ENCODE measurements around the gene CC2D2A.

The CC2D2A gene

DNA sequence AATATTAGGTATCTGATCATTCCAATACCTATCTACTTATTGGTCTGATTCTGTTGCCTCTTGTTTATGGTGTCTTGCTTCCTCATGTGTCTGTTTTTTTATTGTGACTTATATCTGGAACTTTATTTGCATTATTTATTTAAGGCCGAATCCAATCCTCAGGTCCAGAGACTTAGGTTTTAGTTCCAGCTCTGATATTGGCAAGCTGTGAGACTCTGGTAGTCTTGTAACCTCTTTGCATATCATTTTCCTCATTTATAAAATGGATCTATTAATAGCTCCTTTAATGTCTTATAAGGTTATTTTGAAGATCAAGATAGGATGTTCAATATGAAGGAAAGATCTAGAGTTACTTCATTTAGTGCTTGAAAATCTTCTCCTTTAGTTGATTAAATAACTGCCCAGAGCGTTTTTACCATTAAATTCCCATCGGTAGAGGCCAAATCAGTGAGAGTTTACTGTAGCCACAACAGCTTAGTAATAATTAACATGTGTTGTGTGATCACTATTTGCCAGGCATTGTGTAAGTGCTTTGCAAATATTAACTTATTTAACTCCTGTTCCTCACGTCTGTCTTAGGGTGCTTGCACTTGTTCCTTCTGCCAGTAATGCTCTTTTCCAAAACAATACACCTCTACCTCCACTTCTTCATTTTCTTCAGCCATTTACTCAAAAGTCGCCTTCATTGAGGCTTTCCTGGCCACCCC, 82.2 kb downstream of the CC2D2A start:
- no peaks in the 10 kb centered on the region for H3K9me3 ChIP-seq (ENCODE audit: control insufficient read depth, low read length)
- no peaks in the 10 kb centered on the region for H3K27me3 ChIP-seq (ENCODE audit: control insufficient read depth, insufficient read depth, low read length, poor library complexity, severe bottlenecking)
- H3K4me1 ChIP-seq (ENCODE audit: control insufficient read depth, insufficient read depth, low read length), result no peaks in the 10 kb centered on the region
- no peak overlapping the region for H3K27ac ChIP-seq (ENCODE audit: insufficient read depth, low read depth, low read length, poor library complexity, severe bottlenecking)
- WGBS, 2 experiments, result 89 to 96% methylated on average over 4 to 5 of the region's 5 CpGs
- no peak overlapping the region for H3K4me3 ChIP-seq (ENCODE audit: insufficient read depth, low read depth, low read length)
- H3K36me3 ChIP-seq (ENCODE audit: control insufficient read depth, insufficient read depth, low read length), result no peaks in the 10 kb centered on the region

DNA sequence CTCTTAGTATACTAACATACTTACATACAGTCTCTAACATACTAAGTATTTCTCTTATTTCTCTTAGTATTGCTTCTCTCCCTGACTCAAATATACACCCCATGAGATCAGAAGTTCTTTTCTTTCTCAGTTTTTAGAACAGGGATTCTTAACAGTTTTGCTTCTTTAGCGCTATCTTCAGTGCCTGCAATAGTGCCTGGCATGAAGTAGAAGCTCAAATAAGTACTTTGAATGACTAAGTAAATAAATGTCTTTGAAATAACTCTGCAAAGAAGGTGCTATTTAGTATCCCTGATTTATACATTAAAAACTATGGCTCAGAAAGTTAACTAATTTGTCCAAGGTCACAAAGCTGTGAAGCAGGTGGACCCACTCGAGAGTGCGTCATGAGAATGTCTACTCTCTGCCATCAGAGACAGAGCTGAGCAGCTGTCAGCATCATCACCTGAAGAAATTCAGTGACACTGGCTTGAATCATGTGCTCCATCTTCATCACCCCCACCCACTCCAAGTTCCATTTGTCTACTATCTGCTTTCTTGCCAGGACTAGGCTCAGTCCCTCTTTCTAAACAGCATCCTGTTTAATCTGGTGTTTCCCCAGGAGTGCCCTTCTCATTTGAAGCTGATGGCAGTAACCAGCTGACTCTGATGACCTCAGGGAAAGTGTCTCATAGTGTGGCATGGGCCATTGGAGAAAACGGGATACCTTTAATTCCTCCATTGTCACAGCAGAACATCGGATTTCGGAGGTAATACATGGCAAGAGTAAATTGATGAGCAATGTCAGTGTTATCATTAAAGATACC, 83.1 kb downstream of the CC2D2A start:
- no peaks in the 10 kb centered on the region for H3K4me1 ChIP-seq (ENCODE audit: control insufficient read depth, insufficient read depth, low read length)
- H3K9me3 ChIP-seq (ENCODE audit: control insufficient read depth, low read length), result no peaks in the 10 kb centered on the region
- no peak overlapping the region for H3K27ac ChIP-seq (ENCODE audit: insufficient read depth, low read depth, low read length, poor library complexity, severe bottlenecking)
- 92 to 95% methylated on average over 6 of the region's 6 CpGs for WGBS, 2 experiments
- H3K27me3 ChIP-seq (ENCODE audit: control insufficient read depth, insufficient read depth, low read length, poor library complexity, severe bottlenecking), result no peaks in the 10 kb centered on the region
- H3K36me3 ChIP-seq (ENCODE audit: control insufficient read depth, insufficient read depth, low read length), result no peaks in the 10 kb centered on the region
- no peak overlapping the region for H3K4me3 ChIP-seq (ENCODE audit: insufficient read depth, low read depth, low read length)

DNA sequence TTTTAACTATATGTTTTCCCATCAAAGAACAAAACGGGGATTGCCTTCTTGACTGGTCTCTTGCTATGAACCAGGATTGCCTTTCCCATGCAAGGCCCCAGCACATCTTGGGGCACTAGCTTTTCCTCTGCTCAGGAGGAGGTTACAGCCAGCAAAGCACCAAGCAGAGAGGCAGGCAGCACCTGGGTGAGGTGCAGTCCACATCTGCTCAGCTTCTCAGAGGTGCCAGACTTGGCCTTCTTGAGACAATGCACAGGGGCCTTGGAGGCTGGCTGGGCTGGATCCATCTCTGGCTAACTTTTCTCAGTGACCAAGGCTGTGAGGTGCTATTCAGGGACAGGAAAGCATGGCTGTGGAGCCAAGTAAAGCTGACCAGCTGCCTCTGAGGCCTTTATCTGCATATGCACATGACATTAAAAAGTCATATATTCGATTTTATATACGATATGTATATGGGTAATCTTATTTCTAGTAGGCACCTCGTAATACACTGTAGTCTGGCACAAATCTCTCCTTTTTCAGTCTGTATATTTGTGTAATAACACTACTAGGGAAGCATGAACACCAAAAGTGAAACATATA, 86.9 kb downstream of the CC2D2A start:
- H3K9me3 ChIP-seq (ENCODE audit: control insufficient read depth, low read length), result no peaks in the 10 kb centered on the region
- no peaks in the 10 kb centered on the region for H3K27me3 ChIP-seq (ENCODE audit: control insufficient read depth, insufficient read depth, low read length, poor library complexity, severe bottlenecking)
- H3K27ac ChIP-seq (ENCODE audit: insufficient read depth, low read depth, low read length, poor library complexity, severe bottlenecking), result no peak overlapping the region
- H3K36me3 ChIP-seq (ENCODE audit: control insufficient read depth, insufficient read depth, low read length), result peaks cover 3% of the 10 kb centered on the region
- no peak overlapping the region for H3K4me3 ChIP-seq (ENCODE audit: insufficient read depth, low read depth, low read length)
- WGBS, 2 experiments, result 83 to 93% methylated on average over 1 to 4 of the region's 4 CpGs
- no peaks in the 10 kb centered on the region for H3K4me1 ChIP-seq (ENCODE audit: control insufficient read depth, insufficient read depth, low read length)

DNA sequence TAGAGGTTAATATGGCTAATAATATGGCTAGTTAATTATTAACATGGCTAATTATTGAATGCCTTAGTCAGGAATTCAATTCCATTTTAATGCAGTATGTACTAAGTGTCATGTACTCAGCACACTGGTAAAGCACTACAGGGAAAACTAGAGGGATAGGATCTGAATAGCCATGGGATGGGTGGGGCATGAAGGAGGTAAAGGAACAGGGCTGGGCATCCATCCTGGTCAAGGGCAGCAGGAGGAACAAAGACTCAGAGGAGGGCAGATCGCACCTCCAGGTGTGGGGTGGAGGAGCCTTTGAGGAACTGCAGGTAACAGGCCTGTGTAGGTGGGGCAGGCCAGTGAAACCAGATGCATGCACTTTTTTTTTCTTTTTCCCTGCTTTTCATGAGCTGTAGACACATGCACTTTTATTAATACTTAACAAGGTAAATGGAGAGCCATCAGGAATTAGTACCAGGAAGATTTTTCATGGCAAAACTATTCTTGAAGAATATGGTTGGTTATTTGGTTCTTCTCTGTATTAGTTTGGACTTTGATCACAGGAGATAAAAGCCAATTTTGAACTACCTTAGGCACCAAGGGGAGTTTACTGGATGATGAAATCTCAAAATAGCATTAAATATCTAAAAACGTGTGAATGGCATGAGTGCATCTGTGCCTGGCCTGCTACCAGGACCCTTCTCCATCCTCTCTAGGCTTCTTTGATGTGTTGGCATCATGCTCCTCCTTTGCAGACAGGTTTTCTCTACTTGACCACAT, 88.3 kb downstream of the CC2D2A start:
- WGBS, 2 experiments, result 88 to 90% methylated on average over 2 of the region's 2 CpGs
- peaks cover 3% of the 10 kb centered on the region for H3K36me3 ChIP-seq (ENCODE audit: control insufficient read depth, insufficient read depth, low read length)
- H3K4me3 ChIP-seq (ENCODE audit: insufficient read depth, low read depth, low read length), result no peak overlapping the region

DNA sequence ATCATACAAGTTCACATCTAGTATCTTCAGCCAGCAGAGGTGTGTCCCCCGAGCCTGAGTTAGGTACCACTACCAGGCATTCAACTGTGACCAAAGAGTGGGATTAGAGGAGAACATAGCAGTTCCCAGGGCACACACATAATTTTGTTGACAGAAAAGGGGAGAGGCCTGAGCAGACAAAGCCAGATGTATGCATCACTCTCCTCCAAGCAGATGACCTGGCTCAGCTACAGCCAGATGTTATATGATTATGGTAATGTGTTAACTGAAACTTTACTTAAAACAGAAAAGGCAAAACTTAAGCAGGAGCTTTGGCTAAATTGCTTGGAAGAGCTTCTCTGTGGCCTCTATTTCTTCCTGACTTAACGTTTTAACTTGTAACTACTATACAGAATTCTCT, 88.9 kb downstream of the CC2D2A start:
- 83 to 87% methylated on average over 2 of the region's 2 CpGs for WGBS, 2 experiments
- no peak overlapping the region for H3K27ac ChIP-seq (ENCODE audit: insufficient read depth, low read depth, low read length, poor library complexity, severe bottlenecking)
- H3K36me3 ChIP-seq (ENCODE audit: control insufficient read depth, insufficient read depth, low read length), result peaks cover 3% of the 10 kb centered on the region
- no peaks in the 10 kb centered on the region for H3K27me3 ChIP-seq (ENCODE audit: control insufficient read depth, insufficient read depth, low read length, poor library complexity, severe bottlenecking)
- no peaks in the 10 kb centered on the region for H3K4me1 ChIP-seq (ENCODE audit: control insufficient read depth, insufficient read depth, low read length)
- H3K9me3 ChIP-seq (ENCODE audit: control insufficient read depth, low read length), result no peaks in the 10 kb centered on the region
- no peak overlapping the region for H3K4me3 ChIP-seq (ENCODE audit: insufficient read depth, low read depth, low read length)

More for the DNA sequence above, 88.3 kb downstream of the CC2D2A start:
- H3K27ac ChIP-seq (ENCODE audit: insufficient read depth, low read depth, low read length, poor library complexity, severe bottlenecking), result no peak overlapping the region
- H3K27me3 ChIP-seq (ENCODE audit: control insufficient read depth, insufficient read depth, low read length, poor library complexity, severe bottlenecking), result no peaks in the 10 kb centered on the region
- H3K9me3 ChIP-seq (ENCODE audit: control insufficient read depth, low read length), result no peaks in the 10 kb centered on the region
- H3K4me1 ChIP-seq (ENCODE audit: control insufficient read depth, insufficient read depth, low read length), result no peaks in the 10 kb centered on the region

DNA sequence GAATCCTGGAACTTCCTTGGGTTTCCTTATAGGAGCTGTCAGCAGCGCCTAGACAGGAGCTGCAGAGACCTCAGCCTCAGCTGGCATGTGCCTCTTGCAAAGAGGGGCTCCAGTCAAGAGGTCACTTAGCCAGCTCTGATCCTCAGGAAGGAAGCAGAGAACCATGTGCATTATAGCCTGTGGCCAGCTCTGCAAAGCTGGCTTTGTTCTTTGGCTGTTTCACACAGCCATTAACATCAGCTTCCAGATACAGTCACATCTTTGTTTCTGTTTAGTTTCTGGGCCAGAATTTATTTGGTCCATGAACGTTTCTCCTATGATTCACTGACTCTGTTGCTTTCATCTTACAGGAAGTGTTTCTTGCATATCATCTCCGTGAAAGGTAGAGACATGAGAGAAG, 92.4 kb downstream of the CC2D2A start:
- Histone ChIP-seq H3K36me3 (ENCODE audit: control insufficient read depth, insufficient read depth, low read length) (peaks cover 3% of the 10 kb centered on the region), H3K4me3 (ENCODE audit: insufficient read depth, low read depth, low read length) (no peak overlapping the region), H3K9me3 (ENCODE audit: control insufficient read depth, low read length) (no peaks in the 10 kb centered on the region), H3K4me1 (ENCODE audit: control insufficient read depth, insufficient read depth, low read length) (no peaks in the 10 kb centered on the region), H3K27me3 (ENCODE audit: control insufficient read depth, insufficient read depth, low read length, poor library complexity, severe bottlenecking) (no peaks in the 10 kb centered on the region), H3K27ac (ENCODE audit: insufficient read depth, low read depth, low read length, poor library complexity, severe bottlenecking) (no peak overlapping the region)
- WGBS, 2 experiments, result 90 to 94% methylated on average over 3 of the region's 3 CpGs

DNA sequence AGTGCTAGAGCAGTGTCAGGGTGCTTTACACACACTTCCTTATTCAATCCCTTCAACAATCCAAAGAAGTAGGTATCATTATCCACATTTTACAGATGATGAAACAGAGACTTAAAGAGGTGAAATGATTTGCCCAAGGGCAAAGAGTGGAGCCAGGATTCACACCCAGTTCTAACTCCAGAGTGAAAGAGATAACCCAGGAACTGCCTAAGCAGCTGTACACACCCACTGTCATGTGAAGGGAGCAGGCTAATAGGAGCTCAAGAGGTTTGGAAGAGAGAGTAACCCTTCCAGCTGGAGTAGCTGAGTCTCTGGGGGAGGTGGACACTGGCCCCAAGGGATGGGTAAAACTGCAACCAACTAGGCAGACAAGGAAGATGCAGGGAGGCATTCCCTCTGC, 92.9 kb downstream of the CC2D2A start:
- no peaks in the 10 kb centered on the region for H3K27me3 ChIP-seq (ENCODE audit: control insufficient read depth, insufficient read depth, low read length, poor library complexity, severe bottlenecking)
- no peaks in the 10 kb centered on the region for H3K9me3 ChIP-seq (ENCODE audit: control insufficient read depth, low read length)
- no peaks in the 10 kb centered on the region for H3K4me1 ChIP-seq (ENCODE audit: control insufficient read depth, insufficient read depth, low read length)
- H3K36me3 ChIP-seq (ENCODE audit: control insufficient read depth, insufficient read depth, low read length), result peaks cover 3% of the 10 kb centered on the region
- no peak overlapping the region for H3K27ac ChIP-seq (ENCODE audit: insufficient read depth, low read depth, low read length, poor library complexity, severe bottlenecking)
- H3K4me3 ChIP-seq (ENCODE audit: insufficient read depth, low read depth, low read length), result no peak overlapping the region

DNA sequence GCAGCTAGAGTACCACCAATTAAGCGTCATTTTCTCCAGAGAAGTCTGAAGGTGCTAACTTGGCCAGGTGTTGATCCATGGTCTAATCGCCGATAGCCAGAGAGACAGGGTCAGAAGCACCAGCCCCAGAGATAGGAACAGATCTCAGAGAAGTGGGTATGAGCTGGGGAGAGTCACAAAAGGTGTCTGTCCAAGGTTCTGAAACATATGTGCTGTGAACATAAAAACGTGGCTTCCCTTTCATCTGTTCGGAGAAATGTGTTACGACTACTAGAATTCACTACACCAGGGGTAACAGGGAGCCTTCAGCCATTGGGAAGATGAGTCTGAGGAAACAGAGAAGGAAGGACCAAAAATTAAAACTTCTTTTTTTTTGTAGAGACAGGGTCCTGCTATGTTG, 94.2 kb downstream of the CC2D2A start:
- Histone ChIP-seq H3K9me3 (ENCODE audit: control insufficient read depth, low read length) (no peaks in the 10 kb centered on the region), H3K27ac (ENCODE audit: insufficient read depth, low read depth, low read length, poor library complexity, severe bottlenecking) (no peak overlapping the region), H3K27me3 (ENCODE audit: control insufficient read depth, insufficient read depth, low read length, poor library complexity, severe bottlenecking) (no peaks in the 10 kb centered on the region), H3K36me3 (ENCODE audit: control insufficient read depth, insufficient read depth, low read length) (no peaks in the 10 kb centered on the region), H3K4me3 (ENCODE audit: insufficient read depth, low read depth, low read length) (no peak overlapping the region), H3K4me1 (ENCODE audit: control insufficient read depth, insufficient read depth, low read length) (no peaks in the 10 kb centered on the region)
- WGBS, 2 experiments, result 76 to 81% methylated on average over 6 of the region's 6 CpGs

DNA sequence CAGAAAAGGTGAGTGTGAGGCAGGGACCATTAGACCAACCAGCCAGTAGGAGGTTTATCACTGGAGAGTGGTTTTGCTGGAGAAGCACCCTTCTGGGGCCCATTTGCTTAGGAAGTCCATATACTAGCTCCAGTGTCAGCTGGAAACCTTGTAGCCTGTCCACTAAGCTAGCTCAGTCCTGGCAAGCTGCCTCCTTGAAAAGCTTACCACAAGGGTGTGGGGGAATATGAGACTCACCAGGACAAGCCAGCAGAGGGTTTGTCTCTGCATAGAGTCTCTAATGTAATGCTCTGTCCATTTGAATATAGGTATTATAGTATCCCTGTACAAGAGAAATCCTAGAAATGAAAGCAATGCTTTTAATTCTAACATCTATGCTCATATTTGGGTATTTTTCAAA, 99.1 kb downstream of the CC2D2A start:
- Histone ChIP-seq H3K27me3 (ENCODE audit: control insufficient read depth, insufficient read depth, low read length, poor library complexity, severe bottlenecking) (no peaks in the 10 kb centered on the region), H3K9me3 (ENCODE audit: control insufficient read depth, low read length) (no peaks in the 10 kb centered on the region), H3K27ac (ENCODE audit: insufficient read depth, low read depth, low read length, poor library complexity, severe bottlenecking) (no peak overlapping the region), H3K4me1 (ENCODE audit: control insufficient read depth, insufficient read depth, low read length) (no peaks in the 10 kb centered on the region), H3K4me3 (ENCODE audit: insufficient read depth, low read depth, low read length) (no peak overlapping the region), H3K36me3 (ENCODE audit: control insufficient read depth, insufficient read depth, low read length) (peaks cover 9% of the 10 kb centered on the region)

DNA sequence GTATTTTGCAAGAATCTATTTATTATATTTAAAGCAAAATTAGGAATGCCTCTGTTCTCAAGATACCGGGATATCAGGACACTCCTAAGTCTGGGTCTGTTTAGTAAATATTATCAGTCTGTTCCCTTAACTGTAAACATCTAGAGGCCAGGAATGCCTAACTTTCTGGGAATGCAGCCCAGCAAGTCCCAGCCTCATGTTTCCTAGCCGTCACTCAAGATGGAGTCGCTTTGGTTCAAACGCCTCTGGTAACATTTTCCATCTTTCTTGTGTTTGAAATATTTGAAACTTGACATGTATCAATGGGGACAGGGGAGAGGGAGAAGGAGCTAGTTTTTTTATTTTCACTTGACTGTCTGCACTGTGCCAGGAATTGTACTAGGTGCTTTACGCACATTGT, 100.1 kb downstream of the CC2D2A start:
- peaks cover 9% of the 10 kb centered on the region for H3K36me3 ChIP-seq (ENCODE audit: control insufficient read depth, insufficient read depth, low read length)
- no peaks in the 10 kb centered on the region for H3K27me3 ChIP-seq (ENCODE audit: control insufficient read depth, insufficient read depth, low read length, poor library complexity, severe bottlenecking)
- no peak overlapping the region for H3K27ac ChIP-seq (ENCODE audit: insufficient read depth, low read depth, low read length, poor library complexity, severe bottlenecking)
- 95 to 98% methylated on average over 4 to 5 of the region's 5 CpGs for WGBS, 2 experiments
- H3K4me1 ChIP-seq (ENCODE audit: control insufficient read depth, insufficient read depth, low read length), result no peaks in the 10 kb centered on the region
- no peak overlapping the region for H3K4me3 ChIP-seq (ENCODE audit: insufficient read depth, low read depth, low read length)
- H3K9me3 ChIP-seq (ENCODE audit: control insufficient read depth, low read length), result no peaks in the 10 kb centered on the region
